BLaER1 treated with 17β-estradiol and CSF1 and Interleukin-3, amounts not matched to agents 10 nM and 100 nM (cell line): ENCODE results near the gene ORMDL3.
"Not testable (repeated sequence)": the region's sequence is repeated elsewhere in the genome, so short reads cannot be mapped to it uniquely, and the experiment has no call there.

Experiments
- H3K27ac ChIP-seq, 11 experiments: shearing (Covaris generic); formaldehyde crosslinking; 2 replicates each; pipeline ENCODE4 v1.8.1; 2022
- H3K27me3 ChIP-seq, 11 experiments: shearing (Covaris generic); formaldehyde crosslinking; 2 replicates each; pipeline ENCODE4 v1.8.1; 2022
- H3K36me3 ChIP-seq, 11 experiments: shearing (Covaris generic); formaldehyde crosslinking; 2 replicates each; pipeline ENCODE4 v1.8.1; 2022
- H3K4me1 ChIP-seq, 10 experiments: shearing (Covaris generic); formaldehyde crosslinking; 2 replicates each; pipeline ENCODE4 v1.8.1; 2022
- H3K4me2 ChIP-seq, 11 experiments: shearing (Covaris generic); formaldehyde crosslinking; 2 replicates each; pipeline ENCODE4 v1.8.1; 2022
- H3K4me3 ChIP-seq, 10 experiments: shearing (Covaris generic); formaldehyde crosslinking; 2 replicates each; pipeline ENCODE4 v1.8.1; 2022
- H3K9ac ChIP-seq, 11 experiments: shearing (Covaris generic); formaldehyde crosslinking; 2 replicates each; pipeline ENCODE4 v1.8.1; 2022
- H3K9me3 ChIP-seq, 11 experiments: shearing (Covaris generic); formaldehyde crosslinking; replicated peaks in 1 of 11; 2 replicates each; pipeline ENCODE4 v1.8.1; 2022
- H4K20me1 ChIP-seq, 11 experiments: shearing (Covaris generic); formaldehyde crosslinking; 2 replicates each; pipeline ENCODE4 v1.8.1; 2022
- Cebpa-rat ChIP-seq, 11 experiments: shearing (Covaris generic); IDR thresholded peaks; 2 replicates each; pipeline ENCODE4 v1.8.1; 2022

The ORMDL3 gene

DNA sequence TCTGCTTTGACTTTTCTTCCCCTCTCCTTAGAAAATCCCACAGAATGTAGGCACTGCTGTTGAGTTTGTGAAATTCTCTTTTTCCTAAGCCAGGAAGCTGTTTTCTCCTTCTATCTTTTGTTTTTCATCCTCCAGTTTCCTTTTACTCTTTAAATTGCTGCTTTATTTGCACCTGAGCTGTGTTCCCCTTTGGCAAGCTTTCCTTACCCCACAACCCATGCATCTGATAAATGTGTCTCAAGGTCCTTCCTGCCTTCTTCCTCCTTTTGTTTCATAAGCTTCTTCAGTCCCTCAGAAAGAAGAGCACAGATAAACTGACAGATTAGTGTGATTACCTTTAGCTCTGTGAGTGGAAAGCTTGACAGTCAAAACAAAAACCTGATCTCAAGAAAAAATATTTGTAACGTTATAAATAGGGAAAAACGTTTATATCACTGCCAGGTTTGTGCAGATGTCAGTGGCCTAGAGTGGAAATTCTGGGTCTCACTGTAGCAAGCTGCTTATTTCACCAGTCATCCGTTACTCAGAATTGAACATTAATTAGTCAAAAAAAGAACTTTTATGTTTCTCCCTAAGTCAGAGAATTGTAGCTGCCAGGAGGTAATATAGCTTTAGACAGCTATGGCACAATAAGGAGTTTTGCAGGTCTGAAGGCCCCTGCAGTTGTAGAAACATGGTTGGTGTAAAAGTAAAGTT, 32.6 kb downstream of the ORMDL3 start:
- no peak overlapping the region for H3K27ac ChIP-seq
- no peak for TF ChIP-seq Cebpa-rat (IDR thresholded peaks at IDR 0.05)
- no peaks in the 10 kb centered on the region for H3K36me3 ChIP-seq

DNA sequence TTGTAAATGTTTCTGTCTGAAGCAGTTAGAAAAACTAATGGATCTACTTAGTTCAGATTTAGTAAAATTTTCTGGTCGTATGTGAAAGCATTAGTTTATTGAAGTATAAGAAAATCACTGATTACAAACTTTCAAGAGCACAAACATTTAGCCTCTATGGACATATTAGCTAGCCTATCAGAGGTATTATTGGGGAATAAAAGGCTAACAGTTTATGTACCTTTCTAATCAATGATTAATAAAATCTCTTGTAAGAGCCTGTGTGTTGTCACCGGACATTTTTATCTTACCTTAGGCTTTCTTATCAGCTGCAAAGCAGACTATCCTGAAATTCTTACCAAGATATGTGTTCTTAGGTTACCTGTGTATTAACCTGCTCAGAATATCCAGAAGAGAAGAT, 38.2 kb downstream of the ORMDL3 start:
- Histone ChIP-seq H3K9ac (no peak overlapping the region), H3K9me3 (no peaks in the 10 kb centered on the region), H3K4me1 (peaks cover 8 to 19% (median 11%) of the 10 kb centered on the region in 10 experiments; a peak in 18 of 20 replicates), H3K27ac (no peak overlapping the region), H4K20me1 (no peaks in the 10 kb centered on the region), H3K4me3 (no peak overlapping the region), H3K36me3 (no peaks in the 10 kb centered on the region), H3K4me2 (no peak overlapping the region), H3K27me3 (no peaks in the 10 kb centered on the region)
- no peak for TF ChIP-seq Cebpa-rat (IDR thresholded peaks at IDR 0.05)

More for the DNA sequence above, 32.6 kb downstream of the ORMDL3 start:
- Histone ChIP-seq H3K4me1 (peaks cover 18 to 38% (median 22%) of the 10 kb centered on the region in 10 experiments), H3K9ac (no peak overlapping the region), H4K20me1 (no peaks in the 10 kb centered on the region), H3K4me3 (no peak overlapping the region), H3K4me2 (peak overlapping the region in 8 of 11 experiments; percentile 6 to 44 (median 18); a peak in 12 of 22 replicates), H3K27me3 (no peaks in the 10 kb centered on the region), H3K9me3 (no peaks in the 10 kb centered on the region)

GRCh38 chr17:39887078-39887477, 40.3 kb downstream of the ORMDL3 start:
- H3K4me1 ChIP-seq: peaks cover 8 to 18% (median 11%) of the 10 kb centered on the region in 10 experiments; a peak in 17 of 20 replicates
- H3K4me3 ChIP-seq: no peak overlapping the region
- H3K9ac ChIP-seq: no peak overlapping the region
- H3K27me3 ChIP-seq: no peaks in the 10 kb centered on the region
- H3K9me3 ChIP-seq: no peaks in the 10 kb centered on the region
- no peaks in the 10 kb centered on the region for H4K20me1 ChIP-seq
- no peak overlapping the region for H3K4me2 ChIP-seq
- no peak overlapping the region for H3K27ac ChIP-seq
- H3K36me3 ChIP-seq: no peaks in the 10 kb centered on the region
- TF ChIP-seq Cebpa-rat (IDR thresholded peaks at IDR 0.05): no peak

GRCh38 chr17:39886102-39886501, 41.3 kb downstream of the ORMDL3 start:
- not testable (repeated sequence) for H3K27ac ChIP-seq, H3K36me3 ChIP-seq, H3K9me3 ChIP-seq, H3K4me3 ChIP-seq, H3K9ac ChIP-seq, H3K27me3 ChIP-seq, H3K4me2 ChIP-seq, H4K20me1 ChIP-seq
- H3K4me1 ChIP-seq: peaks cover 8 to 11% (median 9%) of the 10 kb centered on the region in 10 experiments; a peak in 17 of 20 replicates

DNA sequence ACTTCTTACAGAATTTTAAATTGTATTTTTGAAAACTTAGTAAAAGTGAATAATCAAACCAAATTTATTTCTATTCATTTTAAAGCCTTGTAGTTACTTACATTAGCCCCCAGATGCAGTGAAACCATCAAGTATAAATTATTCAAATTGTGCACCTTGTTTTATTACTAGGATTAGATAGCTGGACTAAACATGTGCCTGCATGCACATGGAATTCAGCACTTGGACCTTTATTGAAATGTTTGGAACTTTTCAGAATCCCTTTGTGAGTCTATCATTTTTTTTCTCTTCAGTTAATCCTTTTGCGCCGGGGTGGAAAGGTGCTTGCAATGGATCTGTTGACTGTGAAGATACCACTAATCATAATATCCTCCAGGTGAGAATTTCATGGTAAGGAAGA, 54.6 kb downstream of the ORMDL3 start:
- TF ChIP-seq Cebpa-rat (IDR thresholded peaks at IDR 0.05): no peak
- Histone ChIP-seq H3K9me3 (peaks cover 7 to 12% (median 10%) of the 10 kb centered on the region in 11 experiments), H3K27me3 (no peaks in the 10 kb centered on the region), H3K36me3 (no peaks in the 10 kb centered on the region), H3K4me3 (no peak overlapping the region), H3K4me2 (no peak overlapping the region), H3K27ac (no peak overlapping the region), H4K20me1 (no peaks in the 10 kb centered on the region), H3K9ac (no peak overlapping the region), H3K4me1 (no peaks in the 10 kb centered on the region)

GRCh38 chr17:39871801-39872200, 55.6 kb downstream of the ORMDL3 start:
- H3K9me3 ChIP-seq: peaks cover 10 to 21% (median 17%) of the 10 kb centered on the region in 11 experiments
- no peaks in the 10 kb centered on the region for H4K20me1 ChIP-seq
- no peak overlapping the region for H3K27ac ChIP-seq
- no peak for TF ChIP-seq Cebpa-rat (IDR thresholded peaks at IDR 0.05)
- no peak overlapping the region for H3K4me3 ChIP-seq
- no peaks in the 10 kb centered on the region for H3K4me1 ChIP-seq
- no peak overlapping the region for H3K9ac ChIP-seq
- no peak overlapping the region for H3K4me2 ChIP-seq
- no peaks in the 10 kb centered on the region for H3K36me3 ChIP-seq
- H3K27me3 ChIP-seq: peaks cover 0 to 2% (median 0%) of the 10 kb centered on the region in 11 experiments; a peak in 1 of 22 replicates
